ENCODE results near the gene ECPAS.

The ECPAS gene

GRCh38 chr9:111458139-111459009 is 25.8 kb downstream of the ECPAS start:
- H3K9me3 Mint-ChIP-seq = peaks cover 37% of the 10 kb centered on the region
- no peak overlapping the region for H3K4me3 Mint-ChIP-seq
- TF ChIP-seq, protein P1, sequence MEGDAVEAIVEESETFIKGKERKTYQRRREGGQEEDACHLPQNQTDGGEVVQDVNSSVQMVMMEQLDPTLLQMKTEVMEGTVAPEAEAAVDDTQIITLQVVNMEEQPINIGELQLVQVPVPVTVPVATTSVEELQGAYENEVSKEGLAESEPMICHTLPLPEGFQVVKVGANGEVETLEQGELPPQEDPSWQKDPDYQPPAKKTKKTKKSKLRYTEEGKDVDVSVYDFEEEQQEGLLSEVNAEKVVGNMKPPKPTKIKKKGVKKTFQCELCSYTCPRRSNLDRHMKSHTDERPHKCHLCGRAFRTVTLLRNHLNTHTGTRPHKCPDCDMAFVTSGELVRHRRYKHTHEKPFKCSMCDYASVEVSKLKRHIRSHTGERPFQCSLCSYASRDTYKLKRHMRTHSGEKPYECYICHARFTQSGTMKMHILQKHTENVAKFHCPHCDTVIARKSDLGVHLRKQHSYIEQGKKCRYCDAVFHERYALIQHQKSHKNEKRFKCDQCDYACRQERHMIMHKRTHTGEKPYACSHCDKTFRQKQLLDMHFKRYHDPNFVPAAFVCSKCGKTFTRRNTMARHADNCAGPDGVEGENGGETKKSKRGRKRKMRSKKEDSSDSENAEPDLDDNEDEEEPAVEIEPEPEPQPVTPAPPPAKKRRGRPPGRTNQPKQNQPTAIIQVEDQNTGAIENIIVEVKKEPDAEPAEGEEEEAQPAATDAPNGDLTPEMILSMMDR (IDR thresholded peaks at IDR 0.05) = no peak
- peaks cover 6% of the 10 kb centered on the region for H3K4me1 Mint-ChIP-seq
- H3K27ac Mint-ChIP-seq = no peak overlapping the region
- no peak for DNase-seq
- no peaks in the 10 kb centered on the region for H3K27me3 Mint-ChIP-seq (ENCODE audit: low read depth, poor library complexity)
- peaks cover 40% of the 10 kb centered on the region for H3K36me3 Mint-ChIP-seq (ENCODE audit: low read depth)

- Mint-ChIP-seq H3K4me1 (peaks cover 6% of the 10 kb centered on the region), H3K27me3 (ENCODE audit: low read depth, poor library complexity) (peaks cover 3% of the 10 kb centered on the region), H3K36me3 (ENCODE audit: low read depth) (peaks cover 24% of the 10 kb centered on the region), H3K27ac (peak overlapping the region; percentile 4), H3K4me3 (no peak overlapping the region), H3K9me3 (peaks cover 21% of the 10 kb centered on the region)
- TF ChIP-seq, protein P1 (IDR thresholded peaks at IDR 0.05) = no peak
- no peak for DNase-seq
These were observed 27.7 kb downstream of the ECPAS start for GRCh38 chr9:111456529-111456928.

- peaks cover 3% of the 10 kb centered on the region for H3K27me3 Mint-ChIP-seq (ENCODE audit: low read depth, poor library complexity)
- DNase-seq = no peak
- H3K9me3 Mint-ChIP-seq = peaks cover 12% of the 10 kb centered on the region
- H3K4me3 Mint-ChIP-seq = no peak overlapping the region
- TF ChIP-seq, protein P1 (IDR thresholded peaks at IDR 0.05) = no peak
- H3K36me3 Mint-ChIP-seq (ENCODE audit: low read depth) = peaks cover 18% of the 10 kb centered on the region
- peaks cover 6% of the 10 kb centered on the region for H3K4me1 Mint-ChIP-seq
- no peak overlapping the region for H3K27ac Mint-ChIP-seq
These were observed 28.5 kb downstream of the ECPAS start for GRCh38 chr9:111455638-111456037.

DNA sequence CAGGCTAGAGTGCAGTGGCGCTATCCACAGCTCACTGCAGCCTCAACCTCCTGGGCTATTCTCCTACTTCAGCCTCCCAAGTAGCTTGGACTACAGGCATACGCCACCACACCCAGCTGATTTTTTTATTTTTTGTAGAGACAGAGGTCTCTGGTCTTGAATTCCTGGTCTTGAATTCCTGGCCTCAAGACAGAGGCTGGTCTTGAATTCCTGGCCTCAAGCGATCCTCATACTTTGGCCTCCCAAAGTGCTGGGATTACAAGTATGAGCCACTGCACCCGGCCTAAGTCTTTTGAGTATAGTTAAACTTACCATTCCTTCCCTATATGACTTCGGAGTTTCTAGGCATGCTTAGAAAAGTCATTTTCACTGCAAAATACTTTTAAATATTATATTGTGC is 29.4 kb downstream of the ECPAS start:
- Mint-ChIP-seq H3K27ac (no peak overlapping the region), H3K4me3 (no peak overlapping the region), H3K27me3 (ENCODE audit: low read depth, poor library complexity) (peaks cover 3% of the 10 kb centered on the region), H3K36me3 (ENCODE audit: low read depth) (peaks cover 19% of the 10 kb centered on the region), H3K9me3 (peaks cover 6% of the 10 kb centered on the region), H3K4me1 (peaks cover 6% of the 10 kb centered on the region)
- TF ChIP-seq, protein P1 (IDR thresholded peaks at IDR 0.05) = no peak
- no peak for DNase-seq

GRCh38 chr9:111451570-111451969 is 32.6 kb downstream of the ECPAS start:
- Mint-ChIP-seq H3K36me3 (ENCODE audit: low read depth) (peaks cover 22% of the 10 kb centered on the region), H3K9me3 (no peaks in the 10 kb centered on the region), H3K27me3 (ENCODE audit: low read depth, poor library complexity) (peaks cover 3% of the 10 kb centered on the region), H3K4me1 (peaks cover 1% of the 10 kb centered on the region), H3K4me3 (no peak overlapping the region), H3K27ac (no peak overlapping the region)
- no peak for DNase-seq
- TF ChIP-seq, protein P1 (IDR thresholded peaks at IDR 0.05) = no peak

- Mint-ChIP-seq H3K4me3 (no peak overlapping the region), H3K27me3 (ENCODE audit: low read depth, poor library complexity) (peaks cover 3% of the 10 kb centered on the region), H3K4me1 (no peaks in the 10 kb centered on the region), H3K27ac (peak overlapping the region; percentile 74), H3K9me3 (no peaks in the 10 kb centered on the region), H3K36me3 (ENCODE audit: low read depth) (peaks cover 34% of the 10 kb centered on the region)
- no peak for DNase-seq
- TF ChIP-seq, protein P1 (IDR thresholded peaks at IDR 0.05) = no peak
These were observed 34.1 kb downstream of the ECPAS start for GRCh38 chr9:111450124-111450523.
